Activated CD4-positive, alpha-beta memory T cell treated with anti-CD3 and anti-CD28 coated beads, Interleukin-2, amount 10 ng/mL, durations not matched to agents 7 days and 5 days (primary cell): ENCODE data around the gene CTIF. TPM values are rescaled to one million over a fixed set of nuclear protein-coding genes. Genes with fewer than 3 reads are reported as not detected.

ENCODE experiments used
- CTCF ChIA-PET: fragments of 350-600 bp; sonication (Branson Sonifier 250); formaldehyde crosslinking; loops from one replicate; lab custom pipeline; 2021; ENCODE audit warnings: antibody characterized with exemption, inconsistent platforms; lab: Charles Lee
- POLR2A ChIA-PET: fragments of 350-600 bp; sonication (Branson Sonifier 250); formaldehyde crosslinking; loops from one replicate; lab custom pipeline; 2021; ENCODE audit warnings: antibody characterized with exemption; lab: Charles Lee
- DNase-seq: peaks from one replicate; pipeline ENCODE4 v3.0.0-alpha.2; 2020
- H3K27ac Mint-ChIP-seq: one replicate; pipeline ENCODE4 v1.8.0; 2021; ENCODE audit warnings: mild to moderate bottlenecking, mixed read lengths
- H3K27me3 Mint-ChIP-seq: one replicate; pipeline ENCODE4 v1.8.0; 2021; ENCODE audit warnings: mixed read lengths
- H3K36me3 Mint-ChIP-seq: one replicate; pipeline ENCODE4 v1.8.0; 2021; ENCODE audit warnings: low read depth, mixed read lengths
- H3K4me1 Mint-ChIP-seq: one replicate; pipeline ENCODE4 v1.8.0; 2021; ENCODE audit warnings: mixed read lengths
- H3K4me3 Mint-ChIP-seq: one replicate; pipeline ENCODE4 v1.8.0; 2021; ENCODE audit warnings: mild to moderate bottlenecking, mixed read lengths
- H3K9me3 Mint-ChIP-seq: one replicate; pipeline ENCODE4 v1.8.0; 2021; ENCODE audit warnings: mixed read lengths
- total RNA-seq, 2 experiments: library from RNA; stranded (reverse); gene quantifications; one replicate each; pipeline ENCODE4 v1.2.3, GENCODE V29; 2021

The CTIF gene
- total RNA-seq, 2 experiments from 2014 or later = 4.9 to 5.1 TPM

- H3K9me3 Mint-ChIP-seq = no peaks in the 10 kb centered on the region
- no peak overlapping the region for H3K27ac Mint-ChIP-seq
- CTCF ChIA-PET = no interaction called here
- no peaks in the 10 kb centered on the region for H3K4me1 Mint-ChIP-seq
- H3K36me3 Mint-ChIP-seq = no peaks in the 10 kb centered on the region
- H3K4me3 Mint-ChIP-seq = no peak overlapping the region
- POLR2A ChIA-PET = no interaction called here
- H3K27me3 Mint-ChIP-seq = no peaks in the 10 kb centered on the region
- DNase-seq = no peak
Measured at GRCh38 chr18:48740851-48741485, 202.1 kb downstream of the CTIF start.

DNA sequence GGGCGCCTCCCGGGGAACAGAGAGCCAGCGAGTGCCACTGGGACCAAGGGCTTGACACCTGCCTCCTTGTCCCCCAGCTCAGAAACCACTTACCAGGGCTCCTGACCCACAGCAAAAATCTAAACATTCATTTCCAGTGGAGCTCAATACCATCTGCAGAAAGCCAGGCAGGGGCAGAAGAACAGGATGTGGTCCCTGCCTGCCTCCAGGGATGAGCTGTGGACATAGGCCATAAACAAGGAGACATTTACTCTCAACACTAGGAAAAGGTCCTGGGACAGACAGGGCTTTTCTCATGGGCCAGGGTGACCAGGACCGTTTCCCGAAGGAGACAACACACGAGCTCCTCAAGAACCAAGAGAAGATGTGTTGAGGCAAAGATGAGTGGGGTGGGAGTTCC lies 203.0 kb downstream of the CTIF start:
- ChIA-PET CTCF (no interaction called here), POLR2A (no interaction called here)
- Mint-ChIP-seq H3K27me3 (no peaks in the 10 kb centered on the region), H3K36me3 (no peaks in the 10 kb centered on the region), H3K27ac (no peak overlapping the region), H3K4me3 (no peak overlapping the region), H3K4me1 (no peaks in the 10 kb centered on the region), H3K9me3 (no peaks in the 10 kb centered on the region)
- no peak for DNase-seq

- no peaks in the 10 kb centered on the region for H3K27me3 Mint-ChIP-seq
- ChIA-PET POLR2A (no interaction called here), CTCF (no interaction called here)
- no peak overlapping the region for H3K4me3 Mint-ChIP-seq
- no peaks in the 10 kb centered on the region for H3K4me1 Mint-ChIP-seq
- DNase-seq = no peak
- no peaks in the 10 kb centered on the region for H3K36me3 Mint-ChIP-seq
- H3K27ac Mint-ChIP-seq = no peak overlapping the region
- no peaks in the 10 kb centered on the region for H3K9me3 Mint-ChIP-seq
Measured at GRCh38 chr18:48742304-48742703, 203.5 kb downstream of the CTIF start.

DNA sequence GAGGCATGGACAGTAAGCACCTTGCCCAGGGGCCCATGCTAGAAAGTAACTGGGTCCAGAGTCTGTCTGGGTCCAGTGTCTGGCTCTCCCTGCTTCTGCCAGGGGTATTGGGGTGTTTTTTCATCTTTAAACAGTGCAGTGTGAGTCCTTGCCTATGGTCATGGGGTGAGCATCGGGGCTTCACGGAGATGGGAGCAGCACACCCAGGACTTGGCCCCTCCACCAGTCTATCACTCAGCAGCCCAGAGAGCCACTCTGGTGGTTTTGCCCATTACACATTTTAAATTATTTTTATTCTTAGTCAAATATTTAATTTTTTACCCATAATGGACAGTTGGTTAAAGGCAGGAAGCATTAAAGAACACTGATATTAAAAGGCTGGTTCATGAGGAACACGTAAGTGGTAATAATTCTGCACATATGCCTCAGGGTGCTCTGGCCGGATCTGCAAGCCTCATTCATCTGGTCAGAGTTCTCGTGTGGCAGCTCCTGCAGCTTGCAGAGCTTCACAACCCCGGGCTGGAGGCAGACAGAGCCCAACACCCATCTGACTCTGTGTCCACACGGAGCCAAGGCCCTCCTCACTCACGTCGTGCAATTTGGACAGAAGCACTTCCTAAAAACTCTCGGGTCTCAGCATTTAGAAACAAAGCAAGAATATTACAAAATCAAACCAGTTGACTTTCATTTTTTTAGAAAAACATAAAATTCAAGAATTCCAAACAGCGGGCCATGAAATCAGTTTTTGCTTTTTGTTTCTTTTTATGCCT lies 204.1 kb downstream of the CTIF start:
- POLR2A ChIA-PET = no interaction called here
- no peaks in the 10 kb centered on the region for H3K27me3 Mint-ChIP-seq

GRCh38 chr18:48743886-48744285 lies 205.1 kb downstream of the CTIF start:
- no peaks in the 10 kb centered on the region for H3K36me3 Mint-ChIP-seq
- no peaks in the 10 kb centered on the region for H3K9me3 Mint-ChIP-seq
- H3K27ac Mint-ChIP-seq = no peak overlapping the region
- H3K27me3 Mint-ChIP-seq = no peaks in the 10 kb centered on the region
- H3K4me1 Mint-ChIP-seq = no peaks in the 10 kb centered on the region
- POLR2A ChIA-PET = no interaction called here
- no peak for DNase-seq
- CTCF ChIA-PET = no interaction called here
- H3K4me3 Mint-ChIP-seq = no peak overlapping the region

More for the DNA sequence above, 204.1 kb downstream of the CTIF start:
- no peak overlapping the region for H3K4me3 Mint-ChIP-seq
- CTCF ChIA-PET = no interaction called here
- no peaks in the 10 kb centered on the region for H3K9me3 Mint-ChIP-seq
- H3K4me1 Mint-ChIP-seq = no peaks in the 10 kb centered on the region
- H3K36me3 Mint-ChIP-seq = no peaks in the 10 kb centered on the region
- DNase-seq = no peak
- no peak overlapping the region for H3K27ac Mint-ChIP-seq

DNA sequence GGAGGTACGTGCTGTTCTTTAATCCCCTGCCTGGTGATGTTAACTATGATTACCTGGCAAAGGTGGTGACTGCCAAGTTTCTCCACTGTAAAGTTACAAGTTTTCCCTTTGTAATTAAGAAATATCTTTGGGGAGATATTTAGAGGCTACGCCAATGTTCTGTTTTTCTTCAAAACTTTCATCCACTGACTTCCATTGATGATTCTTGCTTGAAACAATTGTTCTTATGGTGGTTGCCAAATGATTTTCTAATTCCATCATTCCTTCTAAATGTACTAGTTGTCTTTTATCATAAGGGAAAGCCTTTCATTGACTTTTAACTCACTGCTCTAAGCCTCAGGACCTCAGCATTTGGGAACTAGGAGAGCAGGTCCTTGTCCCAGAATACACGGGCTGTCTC lies 206.5 kb downstream of the CTIF start:
- no peak overlapping the region for H3K4me3 Mint-ChIP-seq
- H3K36me3 Mint-ChIP-seq = no peaks in the 10 kb centered on the region
- CTCF ChIA-PET = no interaction called here
- no peaks in the 10 kb centered on the region for H3K27me3 Mint-ChIP-seq
- H3K4me1 Mint-ChIP-seq = no peaks in the 10 kb centered on the region
- no peak for DNase-seq
- no peak overlapping the region for H3K27ac Mint-ChIP-seq
- H3K9me3 Mint-ChIP-seq = no peaks in the 10 kb centered on the region
- POLR2A ChIA-PET = no interaction called here

DNA sequence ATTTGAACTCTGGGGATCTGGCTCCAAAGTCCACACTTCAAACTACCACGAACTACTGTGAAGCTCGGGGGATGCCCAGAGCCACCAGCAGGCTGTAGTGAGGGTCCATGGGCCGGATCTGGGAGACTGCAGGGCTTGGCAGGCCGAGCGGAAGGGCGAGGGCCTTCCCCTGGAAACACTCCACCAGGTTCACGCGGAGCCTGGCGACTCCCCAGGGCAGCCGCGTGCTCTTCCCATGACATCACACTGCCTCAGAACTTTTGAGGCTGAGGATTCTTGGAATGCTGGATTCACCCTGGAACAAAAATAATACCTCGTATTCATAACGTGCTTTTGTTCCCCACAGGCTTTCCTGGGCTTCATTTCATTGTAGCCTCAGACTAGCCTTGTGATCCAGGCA lies 210.9 kb downstream of the CTIF start:
- Mint-ChIP-seq H3K27me3 (no peaks in the 10 kb centered on the region), H3K4me3 (no peak overlapping the region), H3K27ac (no peak overlapping the region), H3K9me3 (no peaks in the 10 kb centered on the region), H3K4me1 (no peaks in the 10 kb centered on the region), H3K36me3 (no peaks in the 10 kb centered on the region)
- CTCF ChIA-PET = no interaction called here
- no peak for DNase-seq
- POLR2A ChIA-PET = no interaction called here

DNA sequence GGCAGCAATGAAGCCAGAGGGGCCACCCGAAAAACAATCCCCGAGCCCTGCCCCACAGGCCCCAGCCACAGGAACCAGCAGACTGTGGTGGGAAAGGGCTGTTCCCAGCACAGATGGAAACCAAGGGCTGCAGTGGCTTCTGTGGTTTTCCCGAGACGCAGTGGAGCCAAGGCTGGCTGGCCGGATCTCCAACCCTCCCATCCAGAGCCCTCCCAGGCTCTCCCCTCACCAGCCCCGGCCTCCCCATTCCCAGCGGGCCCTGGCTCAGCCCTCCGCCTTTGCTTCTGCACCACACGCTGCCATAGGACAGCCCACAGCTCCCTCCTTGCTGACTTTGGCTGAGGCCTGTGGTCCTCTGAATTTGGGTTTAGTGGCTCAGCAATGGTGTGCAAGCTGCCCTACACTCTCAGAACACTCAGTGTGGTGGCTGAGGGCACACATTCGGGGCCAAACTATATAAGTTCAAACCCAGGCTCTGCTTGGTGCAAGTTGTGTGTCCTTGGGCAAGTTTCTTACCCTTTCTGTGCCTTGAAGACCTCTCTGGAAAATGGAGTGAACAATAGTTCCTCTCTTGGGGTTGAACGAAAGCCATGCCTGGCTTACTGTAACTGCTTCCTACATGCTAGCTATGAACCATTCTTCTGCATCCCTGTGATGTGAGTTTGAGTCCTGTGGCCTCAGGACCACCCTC lies 211.8 kb downstream of the CTIF start:
- Mint-ChIP-seq H3K27me3 (no peaks in the 10 kb centered on the region), H3K27ac (no peak overlapping the region), H3K9me3 (no peaks in the 10 kb centered on the region), H3K4me3 (no peak overlapping the region), H3K36me3 (no peaks in the 10 kb centered on the region), H3K4me1 (no peaks in the 10 kb centered on the region)
- ChIA-PET CTCF (no interaction called here), POLR2A (no interaction called here)
- no peak for DNase-seq

- Mint-ChIP-seq H3K36me3 (no peaks in the 10 kb centered on the region), H3K4me3 (no peak overlapping the region), H3K9me3 (no peaks in the 10 kb centered on the region), H3K4me1 (no peaks in the 10 kb centered on the region), H3K27me3 (no peaks in the 10 kb centered on the region), H3K27ac (no peak overlapping the region)
- no peak for DNase-seq
- ChIA-PET POLR2A (no interaction called here), CTCF (no interaction called here)
Measured at GRCh38 chr18:48751727-48752468, 213.1 kb downstream of the CTIF start.

DNA sequence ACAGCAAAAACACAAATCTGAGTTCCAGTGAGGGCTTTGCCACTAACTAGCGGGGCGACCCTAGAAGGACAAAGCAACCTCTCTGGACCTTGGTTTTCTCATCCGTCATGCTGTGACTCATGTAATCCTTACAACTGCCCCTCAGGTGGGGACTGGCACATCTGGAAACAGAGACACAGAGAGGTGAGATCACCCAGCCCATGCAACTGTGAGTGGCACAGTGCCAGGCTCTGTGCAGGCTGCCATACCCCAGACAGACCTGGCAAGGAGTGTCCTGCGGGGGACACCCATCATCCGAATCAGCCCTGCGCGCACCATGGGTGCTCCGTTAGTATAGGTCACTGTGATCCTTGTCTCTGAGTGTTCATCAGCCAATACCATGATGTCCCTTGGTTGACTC lies 213.6 kb downstream of the CTIF start:
- POLR2A ChIA-PET = no interaction called here
- CTCF ChIA-PET = no interaction called here

GRCh38 chr18:48752928-48753327 lies 214.1 kb downstream of the CTIF start:
- H3K4me3 Mint-ChIP-seq = no peak overlapping the region
- H3K27me3 Mint-ChIP-seq = no peaks in the 10 kb centered on the region
- POLR2A ChIA-PET = no interaction called here
- H3K9me3 Mint-ChIP-seq = no peaks in the 10 kb centered on the region
- H3K27ac Mint-ChIP-seq = no peak overlapping the region
- no peaks in the 10 kb centered on the region for H3K36me3 Mint-ChIP-seq
- no peak for DNase-seq
- H3K4me1 Mint-ChIP-seq = no peaks in the 10 kb centered on the region
- CTCF ChIA-PET = no interaction called here

More for the DNA sequence above, 213.6 kb downstream of the CTIF start:
- DNase-seq = no peak
- no peak overlapping the region for H3K4me3 Mint-ChIP-seq
- H3K27me3 Mint-ChIP-seq = no peaks in the 10 kb centered on the region
- H3K9me3 Mint-ChIP-seq = no peaks in the 10 kb centered on the region
- H3K27ac Mint-ChIP-seq = no peak overlapping the region
- no peaks in the 10 kb centered on the region for H3K36me3 Mint-ChIP-seq
- H3K4me1 Mint-ChIP-seq = no peaks in the 10 kb centered on the region

DNA sequence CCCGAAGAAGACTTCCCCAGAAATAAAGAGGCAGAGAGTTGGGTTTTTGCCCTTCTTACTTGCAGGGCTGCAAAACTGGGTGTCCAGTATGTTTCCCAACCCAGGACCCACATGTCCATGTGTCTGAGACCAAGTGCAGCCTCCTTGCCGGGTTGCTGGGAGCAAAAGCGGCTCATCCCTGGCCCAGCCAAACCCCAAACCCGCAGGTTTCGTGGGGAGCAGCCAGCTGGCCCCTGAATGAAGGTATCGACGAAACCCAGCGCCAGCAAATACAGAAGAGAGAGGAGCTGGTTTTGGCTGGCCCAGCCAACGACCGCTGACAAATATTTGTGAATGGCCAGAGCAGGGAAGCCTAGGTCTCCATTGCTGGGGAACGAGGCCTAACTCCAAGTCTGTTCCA lies 214.9 kb downstream of the CTIF start:
- DNase-seq = no peak
- Mint-ChIP-seq H3K27ac (no peak overlapping the region), H3K4me1 (no peaks in the 10 kb centered on the region), H3K36me3 (no peaks in the 10 kb centered on the region), H3K9me3 (no peaks in the 10 kb centered on the region), H3K4me3 (no peak overlapping the region), H3K27me3 (no peaks in the 10 kb centered on the region)
- ChIA-PET CTCF (no interaction called here), POLR2A (no interaction called here)

GRCh38 chr18:48754559-48754958 lies 215.7 kb downstream of the CTIF start:
- Mint-ChIP-seq H3K36me3 (no peaks in the 10 kb centered on the region), H3K27me3 (no peaks in the 10 kb centered on the region), H3K4me1 (no peaks in the 10 kb centered on the region), H3K9me3 (no peaks in the 10 kb centered on the region), H3K4me3 (no peak overlapping the region), H3K27ac (no peak overlapping the region)
- DNase-seq = no peak
- POLR2A ChIA-PET = no interaction called here
- CTCF ChIA-PET = no interaction called here
